ENCODE measurements around the gene SSBP3. TPM values are rescaled to one million over a fixed set of nuclear protein-coding genes. Genes with fewer than 3 reads are reported as not detected.
A peak's percentile ranks its signal among the peaks of the same experiment; 100 is the strongest.

Gene SSBP3
- total and polyA plus RNA-seq, 2 of the 13 experiments (the other 11 are each of a cell fraction or from before 2014, with no cell fraction given), result 8.5 to 17.6 TPM

DNA sequence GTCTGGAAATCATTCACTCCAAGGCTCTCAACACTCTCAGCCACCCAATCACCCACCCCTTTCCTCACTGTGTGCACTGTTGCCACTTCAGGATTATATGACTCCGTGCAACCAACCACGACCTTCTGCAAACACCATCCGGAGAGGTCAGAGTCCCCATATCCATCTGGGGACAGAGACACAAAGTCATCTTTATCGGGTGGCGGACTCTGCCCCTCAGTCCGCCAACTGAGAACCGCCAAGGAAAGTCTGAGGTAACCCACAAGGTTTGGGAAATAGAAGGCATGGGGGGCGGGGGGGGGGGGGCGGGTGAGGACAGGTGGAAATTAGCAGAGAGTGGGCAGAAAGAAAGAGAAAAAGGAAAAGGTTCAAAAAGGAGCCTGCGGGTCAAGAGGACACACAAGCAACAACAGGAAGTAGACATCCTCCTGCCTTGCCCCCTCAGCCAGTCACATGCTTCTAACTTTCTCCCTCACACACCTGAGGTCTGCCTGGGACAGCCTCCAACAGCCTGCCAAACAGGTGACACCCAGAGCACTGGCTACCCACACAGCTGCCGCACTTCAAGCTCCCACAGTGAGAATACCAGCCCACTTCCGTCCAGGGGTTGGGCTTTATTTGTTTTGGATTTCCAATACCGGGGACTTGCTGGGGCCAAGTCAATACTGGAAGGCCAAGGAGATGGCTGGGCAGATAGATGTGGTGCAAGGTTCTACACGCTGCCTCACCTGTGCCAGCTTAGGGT is 58.1 kb downstream of the SSBP3 start:
- no peaks in the 10 kb centered on the region for H3K9me3 ChIP-seq (ENCODE audit: low read length)
- BruUV-seq (replicated peaks), result no TSS peak
- ATAC-seq (peak; percentile 98), FAIRE-seq (peak; percentile 95), DNase-seq (ENCODE audit: low spot score) (peak; percentile 89)
- peak overlapping the region in 1 of 3 experiments; percentile 49; a peak in 2 of 6 replicates for H3K4me3 ChIP-seq (replicated peaks in 1 of 3; ENCODE audit: insufficient read depth in 1 of 3, low read depth in 2 of 3, low read length in 3 of 3)
- intact Hi-C loops (cut with micrococcal nuclease; ENCODE audit: unreplicated experiment), result no loop called here
- H3K79me2 ChIP-seq (ENCODE audit: insufficient read depth, low read length), result no peaks in the 10 kb centered on the region
- CTCF ChIA-PET (ENCODE audit: low intra/inter-chr PET ratio, low total read pairs), result no interaction called here
- peak overlapping the region; percentile 39 for H3K9ac ChIP-seq (ENCODE audit: insufficient read depth, low read depth, low read length)
- POLR2A ChIA-PET, result interaction anchor here (1.0 kb wide), 1 partner anchor 58 kb away, joined by 3 read pairs; the partner anchor contains the start of gene SSBP3
- no peak overlapping the region for H2AFZ ChIP-seq (ENCODE audit: low read length)
- H3K36me3 ChIP-seq (replicated peaks in 1 of 2; ENCODE audit: control insufficient read depth in 1 of 2, insufficient read depth in 2 of 2, low read length in 2 of 2), result no peaks in the 10 kb centered on the region; a peak in 1 of 5 replicates
- peaks cover 30% of the 10 kb centered on the region for H3K4me1 ChIP-seq (ENCODE audit: insufficient read depth, low read length)
- peak overlapping the region; percentile 71 for H3K27ac ChIP-seq (ENCODE audit: extremely low read length, insufficient read depth, low read length)
- 3% methylated on average over 13 of the region's 14 CpGs for WGBS (ENCODE audit: low lambda C conversion rate)
- no peaks in the 10 kb centered on the region for H4K20me1 ChIP-seq (ENCODE audit: insufficient read depth, low read length)
- peak overlapping the region; percentile 78 for H3K4me2 ChIP-seq (ENCODE audit: low read depth, low read length)
- no peaks in the 10 kb centered on the region for H3K27me3 ChIP-seq (ENCODE audit: control insufficient read depth in 1 of 2, insufficient read depth in 2 of 2, low read length in 2 of 2)
- in situ Hi-C loops (cut with HindIII; ENCODE audit: extremely low pct_ligation_motif_present, low pct_unique_long_range_greater_than_20kb), result no loop called here
- TF ChIP-seq ATRX (CRISPR knock-in tag; IDR thresholded peaks at IDR 0.05; ENCODE audit: borderline replicate concordance), result no peak
- TF ChIP-seq ZNF225 (CRISPR knock-in tag; IDR thresholded peaks at IDR 0.05), result no peak
- TF ChIP-seq RFXANK (CRISPR knock-in tag; IDR thresholded peaks at IDR 0.05), result peak; percentile 87; the same call in 1 of the 2 replicates
- TF ChIP-seq ZNF121 (CRISPR knock-in tag; IDR thresholded peaks at IDR 0.05), result no peak
- no peak for TF ChIP-seq TCF12 (IDR thresholded peaks at IDR 0.05)
- no peak; the same call in 1 of the 2 replicates for TF ChIP-seq TCF12 (CRISPR knock-in tag; IDR thresholded peaks at IDR 0.05)
- TF ChIP-seq ZNF567 (CRISPR knock-in tag; IDR thresholded peaks at IDR 0.05; ENCODE audit: borderline replicate concordance), result no peak
- no peak for TF ChIP-seq MBD4 (IDR thresholded peaks at IDR 0.05; ENCODE audit: borderline replicate concordance, low read length)
- TF ChIP-seq ATF1 (CRISPR knock-in tag; IDR thresholded peaks at IDR 0.05), result no peak
- TF ChIP-seq ISX (CRISPR knock-in tag; conservative IDR thresholded peaks at IDR 0.05), result no peak
- TF ChIP-seq ELF4 (CRISPR knock-in tag; IDR thresholded peaks at IDR 0.05; ENCODE audit: borderline replicate concordance), result no peak
- TF ChIP-seq MED8 (CRISPR knock-in tag; IDR thresholded peaks at IDR 0.05; ENCODE audit: insufficient replicate concordance), result no peak
- TF ChIP-seq, protein P1, sequence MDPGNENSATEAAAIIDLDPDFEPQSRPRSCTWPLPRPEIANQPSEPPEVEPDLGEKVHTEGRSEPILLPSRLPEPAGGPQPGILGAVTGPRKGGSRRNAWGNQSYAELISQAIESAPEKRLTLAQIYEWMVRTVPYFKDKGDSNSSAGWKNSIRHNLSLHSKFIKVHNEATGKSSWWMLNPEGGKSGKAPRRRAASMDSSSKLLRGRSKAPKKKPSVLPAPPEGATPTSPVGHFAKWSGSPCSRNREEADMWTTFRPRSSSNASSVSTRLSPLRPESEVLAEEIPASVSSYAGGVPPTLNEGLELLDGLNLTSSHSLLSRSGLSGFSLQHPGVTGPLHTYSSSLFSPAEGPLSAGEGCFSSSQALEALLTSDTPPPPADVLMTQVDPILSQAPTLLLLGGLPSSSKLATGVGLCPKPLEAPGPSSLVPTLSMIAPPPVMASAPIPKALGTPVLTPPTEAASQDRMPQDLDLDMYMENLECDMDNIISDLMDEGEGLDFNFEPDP (CRISPR knock-in tag; conservative IDR thresholded peaks at IDR 0.05), result no peak
- no peak; the same call in 1 of the 2 replicates for TF ChIP-seq CBX5 (CRISPR knock-in tag; IDR thresholded peaks at IDR 0.05; ENCODE audit: borderline replicate concordance)
- TF ChIP-seq, protein P2, sequence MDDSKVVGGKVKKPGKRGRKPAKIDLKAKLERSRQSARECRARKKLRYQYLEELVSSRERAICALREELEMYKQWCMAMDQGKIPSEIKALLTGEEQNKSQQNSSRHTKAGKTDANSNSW (CRISPR knock-in tag; IDR thresholded peaks at IDR 0.05; ENCODE audit: borderline replicate concordance), result no peak
- no peak; the same call in 1 of the 2 replicates for TF ChIP-seq MEIS2 (CRISPR knock-in tag; IDR thresholded peaks at IDR 0.05)
- TF ChIP-seq NFATC3 (CRISPR knock-in tag; IDR thresholded peaks at IDR 0.05), result no peak
- TF ChIP-seq, protein P3, sequence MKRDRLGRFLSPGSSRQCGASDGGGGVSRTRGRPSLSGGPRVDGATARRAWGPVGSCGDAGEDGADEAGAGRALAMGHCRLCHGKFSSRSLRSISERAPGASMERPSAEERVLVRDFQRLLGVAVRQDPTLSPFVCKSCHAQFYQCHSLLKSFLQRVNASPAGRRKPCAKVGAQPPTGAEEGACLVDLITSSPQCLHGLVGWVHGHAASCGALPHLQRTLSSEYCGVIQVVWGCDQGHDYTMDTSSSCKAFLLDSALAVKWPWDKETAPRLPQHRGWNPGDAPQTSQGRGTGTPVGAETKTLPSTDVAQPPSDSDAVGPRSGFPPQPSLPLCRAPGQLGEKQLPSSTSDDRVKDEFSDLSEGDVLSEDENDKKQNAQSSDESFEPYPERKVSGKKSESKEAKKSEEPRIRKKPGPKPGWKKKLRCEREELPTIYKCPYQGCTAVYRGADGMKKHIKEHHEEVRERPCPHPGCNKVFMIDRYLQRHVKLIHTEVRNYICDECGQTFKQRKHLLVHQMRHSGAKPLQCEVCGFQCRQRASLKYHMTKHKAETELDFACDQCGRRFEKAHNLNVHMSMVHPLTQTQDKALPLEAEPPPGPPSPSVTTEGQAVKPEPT (CRISPR knock-in tag; IDR thresholded peaks at IDR 0.05; ENCODE audit: low read depth), result no peak
- no peak for TF ChIP-seq KLF13 (CRISPR knock-in tag; IDR thresholded peaks at IDR 0.05)
- no peak for TF ChIP-seq ZBTB7B (CRISPR knock-in tag; IDR thresholded peaks at IDR 0.05)
- no peak for TF ChIP-seq MATR3 (CRISPR knock-in tag; IDR thresholded peaks at IDR 0.05)
- no peak for TF ChIP-seq ZNF235 (CRISPR knock-in tag; IDR thresholded peaks at IDR 0.05; ENCODE audit: borderline replicate concordance)
- no peak for TF ChIP-seq TP53 (CRISPR knock-in tag; conservative IDR thresholded peaks at IDR 0.05)
- TF ChIP-seq ZNF569 (CRISPR knock-in tag; IDR thresholded peaks at IDR 0.05; ENCODE audit: borderline replicate concordance), result no peak
